ENCODE measurements around the gene DCUN1D4.

Gene DCUN1D4

DNA sequence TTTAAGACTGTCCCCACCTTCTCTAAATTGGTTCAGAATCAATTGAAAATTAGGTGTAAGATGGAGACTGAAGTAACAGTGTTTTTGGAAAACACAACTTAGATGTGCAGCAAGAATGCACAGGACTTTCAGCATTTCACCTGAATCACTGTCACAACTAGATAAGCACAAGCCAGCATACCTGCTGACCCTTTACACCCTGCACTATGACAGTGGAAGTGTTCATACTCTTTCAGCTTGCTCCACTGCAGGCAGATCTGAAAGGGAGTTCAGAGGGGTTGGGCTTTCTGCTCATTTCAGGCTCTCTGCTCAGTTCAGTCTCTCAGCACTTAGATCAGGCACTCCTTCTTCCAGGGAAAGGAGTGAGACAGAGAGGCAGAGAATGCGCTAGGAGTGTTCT is 22.8 kb downstream of the DCUN1D4 start:
- Histone ChIP-seq H3K4me3 (replicated peaks; ENCODE audit: insufficient read depth, low read length) (no peak overlapping the region), H3K27me3 (ENCODE audit: insufficient read depth, poor library complexity, severe bottlenecking) (no peaks in the 10 kb centered on the region), H3K27ac (replicated peaks) (no peak overlapping the region)
- DNase-seq (ENCODE audit: low read depth in 1 of 2, low spot score in 1 of 2), result no peak
- TF ChIP-seq, protein P1, sequence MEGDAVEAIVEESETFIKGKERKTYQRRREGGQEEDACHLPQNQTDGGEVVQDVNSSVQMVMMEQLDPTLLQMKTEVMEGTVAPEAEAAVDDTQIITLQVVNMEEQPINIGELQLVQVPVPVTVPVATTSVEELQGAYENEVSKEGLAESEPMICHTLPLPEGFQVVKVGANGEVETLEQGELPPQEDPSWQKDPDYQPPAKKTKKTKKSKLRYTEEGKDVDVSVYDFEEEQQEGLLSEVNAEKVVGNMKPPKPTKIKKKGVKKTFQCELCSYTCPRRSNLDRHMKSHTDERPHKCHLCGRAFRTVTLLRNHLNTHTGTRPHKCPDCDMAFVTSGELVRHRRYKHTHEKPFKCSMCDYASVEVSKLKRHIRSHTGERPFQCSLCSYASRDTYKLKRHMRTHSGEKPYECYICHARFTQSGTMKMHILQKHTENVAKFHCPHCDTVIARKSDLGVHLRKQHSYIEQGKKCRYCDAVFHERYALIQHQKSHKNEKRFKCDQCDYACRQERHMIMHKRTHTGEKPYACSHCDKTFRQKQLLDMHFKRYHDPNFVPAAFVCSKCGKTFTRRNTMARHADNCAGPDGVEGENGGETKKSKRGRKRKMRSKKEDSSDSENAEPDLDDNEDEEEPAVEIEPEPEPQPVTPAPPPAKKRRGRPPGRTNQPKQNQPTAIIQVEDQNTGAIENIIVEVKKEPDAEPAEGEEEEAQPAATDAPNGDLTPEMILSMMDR (IDR thresholded peaks at IDR 0.05; ENCODE audit: insufficient read depth, low read length), result no peak
- TF ChIP-seq SPI1 (IDR thresholded peaks at IDR 0.05; ENCODE audit: borderline replicate concordance, low read depth) (no peak), POLR2AphosphoS5 (IDR thresholded peaks at IDR 0.05; ENCODE audit: low read depth) (no peak), GABPA (IDR thresholded peaks at IDR 0.05; ENCODE audit: low read depth) (no peak)
- TF ChIP-seq, protein P2, sequence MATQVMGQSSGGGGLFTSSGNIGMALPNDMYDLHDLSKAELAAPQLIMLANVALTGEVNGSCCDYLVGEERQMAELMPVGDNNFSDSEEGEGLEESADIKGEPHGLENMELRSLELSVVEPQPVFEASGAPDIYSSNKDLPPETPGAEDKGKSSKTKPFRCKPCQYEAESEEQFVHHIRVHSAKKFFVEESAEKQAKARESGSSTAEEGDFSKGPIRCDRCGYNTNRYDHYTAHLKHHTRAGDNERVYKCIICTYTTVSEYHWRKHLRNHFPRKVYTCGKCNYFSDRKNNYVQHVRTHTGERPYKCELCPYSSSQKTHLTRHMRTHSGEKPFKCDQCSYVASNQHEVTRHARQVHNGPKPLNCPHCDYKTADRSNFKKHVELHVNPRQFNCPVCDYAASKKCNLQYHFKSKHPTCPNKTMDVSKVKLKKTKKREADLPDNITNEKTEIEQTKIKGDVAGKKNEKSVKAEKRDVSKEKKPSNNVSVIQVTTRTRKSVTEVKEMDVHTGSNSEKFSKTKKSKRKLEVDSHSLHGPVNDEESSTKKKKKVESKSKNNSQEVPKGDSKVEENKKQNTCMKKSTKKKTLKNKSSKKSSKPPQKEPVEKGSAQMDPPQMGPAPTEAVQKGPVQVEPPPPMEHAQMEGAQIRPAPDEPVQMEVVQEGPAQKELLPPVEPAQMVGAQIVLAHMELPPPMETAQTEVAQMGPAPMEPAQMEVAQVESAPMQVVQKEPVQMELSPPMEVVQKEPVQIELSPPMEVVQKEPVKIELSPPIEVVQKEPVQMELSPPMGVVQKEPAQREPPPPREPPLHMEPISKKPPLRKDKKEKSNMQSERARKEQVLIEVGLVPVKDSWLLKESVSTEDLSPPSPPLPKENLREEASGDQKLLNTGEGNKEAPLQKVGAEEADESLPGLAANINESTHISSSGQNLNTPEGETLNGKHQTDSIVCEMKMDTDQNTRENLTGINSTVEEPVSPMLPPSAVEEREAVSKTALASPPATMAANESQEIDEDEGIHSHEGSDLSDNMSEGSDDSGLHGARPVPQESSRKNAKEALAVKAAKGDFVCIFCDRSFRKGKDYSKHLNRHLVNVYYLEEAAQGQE (IDR thresholded peaks at IDR 0.05; ENCODE audit: insufficient replicate concordance, low read depth), result no peak

DNA sequence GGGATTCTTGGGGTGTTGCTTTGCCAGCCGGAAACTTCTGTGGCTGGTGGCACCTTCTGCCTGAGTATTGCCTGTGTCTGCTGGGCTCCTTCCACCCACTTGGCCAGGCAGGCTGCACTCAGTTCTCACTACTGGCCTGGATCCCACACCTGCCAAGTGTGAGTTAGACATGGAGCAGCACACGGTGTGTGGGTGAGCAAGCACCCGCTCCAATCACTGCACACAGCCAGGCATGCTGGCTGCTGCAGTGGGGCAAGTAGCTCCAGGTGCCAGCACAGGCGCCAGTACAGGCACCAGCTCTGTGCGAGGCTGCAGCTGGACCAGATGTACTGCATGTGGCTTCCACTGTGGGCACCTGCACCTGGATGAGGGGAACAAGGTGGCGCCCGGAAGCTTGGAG is 23.9 kb downstream of the DCUN1D4 start:
- no peaks in the 10 kb centered on the region for H3K27me3 ChIP-seq (ENCODE audit: insufficient read depth, poor library complexity, severe bottlenecking)
- H3K4me3 ChIP-seq (replicated peaks; ENCODE audit: insufficient read depth, low read length), result no peak overlapping the region
- no peak overlapping the region for H3K27ac ChIP-seq (replicated peaks)
- TF ChIP-seq, protein P1 (IDR thresholded peaks at IDR 0.05; ENCODE audit: insufficient read depth, low read length), result no peak
- no peak for TF ChIP-seq SPI1 (IDR thresholded peaks at IDR 0.05; ENCODE audit: borderline replicate concordance, low read depth)
- no peak for DNase-seq (ENCODE audit: low read depth in 1 of 2, low spot score in 1 of 2)

DNA sequence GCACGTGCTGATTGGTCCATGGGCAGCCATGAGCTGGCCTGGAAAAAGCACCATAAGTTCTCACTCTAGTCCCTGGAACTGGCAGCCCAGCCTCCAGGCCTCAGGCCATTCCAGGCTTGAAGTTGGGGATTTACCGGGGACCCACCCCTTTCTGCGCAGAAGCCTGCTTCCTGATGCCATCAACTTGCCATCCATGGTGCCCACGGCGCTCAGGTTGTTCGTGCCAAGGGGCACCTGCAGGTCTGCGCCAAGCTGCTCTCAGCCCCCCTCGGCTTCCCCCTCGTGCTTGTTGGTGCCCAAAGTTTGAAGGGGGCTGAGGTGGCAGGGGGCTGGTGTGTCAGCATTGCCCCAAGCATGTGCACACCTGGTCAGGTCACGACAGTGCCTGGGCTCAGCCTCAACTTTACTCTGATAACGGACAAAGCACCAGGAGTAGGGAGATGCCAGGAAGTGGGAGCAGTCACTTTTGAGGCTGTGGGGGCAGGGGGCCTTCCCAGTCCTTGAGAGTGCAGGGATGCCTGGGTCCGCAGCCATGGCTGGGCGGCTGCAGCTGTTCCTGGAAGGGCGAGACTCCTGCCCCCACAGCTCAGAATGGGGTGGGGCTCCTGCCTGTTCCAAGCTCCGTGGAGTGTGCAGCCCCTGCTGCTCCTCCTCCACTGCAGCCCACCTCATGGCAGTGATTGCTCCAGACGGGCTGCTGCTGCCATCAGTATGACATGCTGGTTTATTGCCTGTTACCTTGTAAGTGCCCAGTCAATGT is 24.9 kb downstream of the DCUN1D4 start:
- DNase-seq (ENCODE audit: low read depth in 1 of 2, low spot score in 1 of 2), result no peak
- no peak for TF ChIP-seq SPI1 (IDR thresholded peaks at IDR 0.05; ENCODE audit: borderline replicate concordance, low read depth)
- TF ChIP-seq GABPA (IDR thresholded peaks at IDR 0.05; ENCODE audit: low read depth), result no peak
- no peak for TF ChIP-seq POLR2AphosphoS5 (IDR thresholded peaks at IDR 0.05; ENCODE audit: low read depth)
- TF ChIP-seq, protein P2 (IDR thresholded peaks at IDR 0.05; ENCODE audit: insufficient replicate concordance, low read depth), result no peak
- TF ChIP-seq, protein P1 (IDR thresholded peaks at IDR 0.05; ENCODE audit: insufficient read depth, low read length), result no peak
- Histone ChIP-seq H3K27me3 (ENCODE audit: insufficient read depth, poor library complexity, severe bottlenecking) (no peaks in the 10 kb centered on the region), H3K27ac (replicated peaks) (no peak overlapping the region), H3K4me3 (replicated peaks; ENCODE audit: insufficient read depth, low read length) (no peak overlapping the region)

DNA sequence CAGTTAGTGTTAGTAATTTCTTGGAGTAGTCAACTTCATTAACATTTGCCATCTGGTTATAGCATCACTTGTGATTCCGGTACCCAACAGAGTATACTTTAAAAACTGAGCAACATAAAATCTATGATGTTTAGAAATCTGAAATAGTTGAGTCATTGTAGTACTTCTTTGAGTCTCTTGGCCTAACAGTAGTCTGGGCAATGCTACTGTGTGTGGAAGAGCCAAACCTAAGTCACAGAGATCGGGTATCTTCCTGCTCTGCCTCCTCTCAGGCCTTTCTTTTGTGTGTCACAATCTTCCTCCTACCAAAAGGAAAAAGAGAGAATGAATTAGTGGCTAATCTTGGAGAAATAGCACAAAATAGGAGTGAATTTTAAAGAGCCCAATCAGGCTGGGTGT is 25.5 kb downstream of the DCUN1D4 start:
- DNase-seq (ENCODE audit: low read depth in 1 of 2, low spot score in 1 of 2), result no peak
- H3K27me3 ChIP-seq (ENCODE audit: insufficient read depth, poor library complexity, severe bottlenecking), result no peaks in the 10 kb centered on the region
- H3K4me3 ChIP-seq (replicated peaks; ENCODE audit: insufficient read depth, low read length), result no peak overlapping the region
- TF ChIP-seq, protein P1 (IDR thresholded peaks at IDR 0.05; ENCODE audit: insufficient read depth, low read length), result no peak
- H3K27ac ChIP-seq (replicated peaks), result no peak overlapping the region
